ENCODE results near the gene SH3GL1.

- TF ChIP-seq ZNF384 (IDR thresholded peaks at IDR 0.05) (no peak), SP1 (IDR thresholded peaks at IDR 0.05) (no peak), CTBP1 (IDR thresholded peaks at IDR 0.05; ENCODE audit: borderline replicate concordance) (no peak), HDGF (IDR thresholded peaks at IDR 0.05; ENCODE audit: borderline replicate concordance) (no peak), FOXM1 (IDR thresholded peaks at IDR 0.05; ENCODE audit: borderline replicate concordance) (no peak), ARNT (IDR thresholded peaks at IDR 0.05) (no peak), SUZ12 (IDR thresholded peaks at IDR 0.05) (no peak), FOXA1 (IDR thresholded peaks at IDR 0.05) (no peak), NFRKB (IDR thresholded peaks at IDR 0.05) (no peak)
These were observed 73.5 kb downstream of the SH3GL1 start for GRCh38 chr19:4326837-4327251.

Data from HEK293T (cell line).